Mesenchymal stem cell (in vitro differentiated cells and primary cell): ENCODE measurements around the gene RPF1.

Experiments used
- DNase-seq: peaks from one replicate; pipeline ENCODE4 v3.0.0-alpha.2; 2013
- H2AFZ ChIP-seq: one replicate; pipeline ENCODE4 v1.6.1; 2013; ENCODE audit warnings: low read depth, mild to moderate bottlenecking, control low read depth, inconsistent platforms, low read length, moderate library complexity
- H2AK5ac ChIP-seq: 2 replicates; pipeline ENCODE4 v1.6.1; 2013; ENCODE audit warnings: low read length, moderate library complexity, mild to moderate bottlenecking, inconsistent platforms; ENCODE audit not compliant: severe bottlenecking
- H2BK120ac ChIP-seq: one replicate; pipeline ENCODE4 v1.6.1; 2013; ENCODE audit warnings: low read depth, mild to moderate bottlenecking, inconsistent platforms, low read length, moderate library complexity
- H2BK12ac ChIP-seq, 2 experiments: one replicate each; pipeline ENCODE4 v1.6.1; 2013; ENCODE audit warnings: inconsistent platforms in 2 of 2, low read length in 2 of 2, mild to moderate bottlenecking in 2 of 2, moderate library complexity in 2 of 2, control low read depth in 1 of 2
- H2BK15ac ChIP-seq: one replicate; pipeline ENCODE4 v1.6.1; 2013; ENCODE audit warnings: mild to moderate bottlenecking, low read depth, inconsistent platforms; ENCODE audit not compliant: poor library complexity, severe bottlenecking
- H2BK5ac ChIP-seq: 2 replicates; pipeline ENCODE4 v1.6.1; 2013; ENCODE audit warnings: low read depth, mild to moderate bottlenecking, low read length, control low read depth, inconsistent platforms; ENCODE audit not compliant: poor library complexity, severe bottlenecking
- H3K14ac ChIP-seq, 2 experiments: one replicate each; pipeline ENCODE4 v1.6.1; 2013; ENCODE audit warnings: inconsistent platforms in 2 of 2, low read length in 2 of 2, control low read depth in 1 of 2, mild to moderate bottlenecking in 1 of 2, moderate library complexity in 1 of 2
- H3K18ac ChIP-seq, 2 experiments: one replicate each; pipeline ENCODE4 v1.6.1; 2013; ENCODE audit warnings: inconsistent platforms in 2 of 2, low read length in 2 of 2, control low read depth in 1 of 2, low read depth in 1 of 2, mild to moderate bottlenecking in 1 of 2
- H3K23ac ChIP-seq, 2 experiments: one replicate each; pipeline ENCODE4 v1.6.1; 2013; ENCODE audit warnings: inconsistent platforms in 2 of 2, low read length in 2 of 2, mild to moderate bottlenecking in 2 of 2, moderate library complexity in 2 of 2, control low read depth in 1 of 2
- H3K27ac ChIP-seq: 2 replicates; pipeline ENCODE4 v1.5.1; 2013; ENCODE audit warnings: mild to moderate bottlenecking, moderate library complexity, low read length, control low read depth, inconsistent platforms; ENCODE audit not compliant: poor library complexity, severe bottlenecking
- H3K27me3 ChIP-seq, 2 experiments: 2 replicates each; pipeline versions ENCODE4 v1.6.1 to v1.7.0; 2013; ENCODE audit warnings: low read length in 2 of 2, mild to moderate bottlenecking in 2 of 2, moderate library complexity in 2 of 2, control low read depth in 1 of 2, inconsistent platforms in 1 of 2; ENCODE audit not compliant: control insufficient read depth in 1 of 2, insufficient read depth in 1 of 2
- H3K36me3 ChIP-seq, 2 experiments: 2 replicates each; pipeline versions ENCODE4 v1.6.1 to v1.7.0; 2013; ENCODE audit warnings: low read length in 2 of 2, control low read depth in 1 of 2, inconsistent platforms in 1 of 2, low read depth in 1 of 2, mild to moderate bottlenecking in 1 of 2; ENCODE audit not compliant: insufficient read depth in 2 of 2, control insufficient read depth in 1 of 2
- H3K4ac ChIP-seq, 2 experiments: one replicate each; pipeline ENCODE4 v1.6.1; 2013; ENCODE audit warnings: inconsistent platforms in 2 of 2, low read length in 2 of 2, mild to moderate bottlenecking in 2 of 2, moderate library complexity in 2 of 2, control low read depth in 1 of 2, low read depth in 1 of 2
- H3K4me1 ChIP-seq: 2 replicates; pipeline ENCODE4 v1.6.1; 2013; ENCODE audit warnings: low read depth, low read length, control low read depth; ENCODE audit not compliant: control insufficient read depth, insufficient read depth
- H3K4me2 ChIP-seq: 2 replicates; pipeline ENCODE4 v1.6.1; 2013; ENCODE audit warnings: low read length, mild to moderate bottlenecking, inconsistent platforms; ENCODE audit not compliant: poor library complexity, severe bottlenecking
- H3K4me3 ChIP-seq, 2 experiments: 2 replicates each; pipeline versions ENCODE4 v1.5.1 to v1.7.0; 2013; ENCODE audit warnings: low read length in 2 of 2, mild to moderate bottlenecking in 2 of 2, control low read depth in 1 of 2, low read depth in 1 of 2; ENCODE audit not compliant: insufficient read depth in 1 of 2
- H3K79me1 ChIP-seq: replicated peaks from 2 replicates; pipeline ENCODE4 v1.6.1; 2013; ENCODE audit warnings: mild to moderate bottlenecking, control low read depth, low read length, inconsistent platforms; ENCODE audit not compliant: poor library complexity, severe bottlenecking
- H3K9ac ChIP-seq: 2 replicates; pipeline ENCODE4 v1.7.0; 2013; ENCODE audit warnings: mild to moderate bottlenecking, low read length, moderate library complexity
- H3K9me3 ChIP-seq: 2 replicates; pipeline ENCODE4 v1.7.0; 2013; ENCODE audit warnings: mild to moderate bottlenecking, low read length; ENCODE audit not compliant: control insufficient read depth
- H4K8ac ChIP-seq: one replicate; pipeline ENCODE4 v1.6.1; 2013; ENCODE audit warnings: inconsistent platforms, mild to moderate bottlenecking, low read length, moderate library complexity
- H4K91ac ChIP-seq: one replicate; pipeline ENCODE4 v1.6.1; 2013; ENCODE audit warnings: mild to moderate bottlenecking, low read length, inconsistent platforms
- WGBS: methylation state at CpG from one replicate; pipeline ENCODE4 v1.1.7; 2013; ENCODE audit warnings: mixed read lengths; 5-methylcytosine and 5-hydroxymethylcytosine counted together

RPF1 gene

GRCh38 chr1:84434081-84434769, 44.8 kb upstream of the RPF1 start:
- Histone ChIP-seq H3K4ac (no peak overlapping the region), H3K79me1 (no peaks in the 10 kb centered on the region), H3K36me3 (no peaks in the 10 kb centered on the region), H3K23ac (no peak overlapping the region), H3K9me3 (no peaks in the 10 kb centered on the region), H2BK12ac (no peak overlapping the region), H2AK5ac (no peak overlapping the region), H2BK5ac (no peak overlapping the region), H3K4me3 (no peak overlapping the region), H2BK15ac (no peak overlapping the region), H3K14ac (no peak overlapping the region), H4K8ac (no peak overlapping the region), H3K9ac (peak overlapping the region; percentile 49), H3K18ac (no peak overlapping the region), H2BK120ac (no peak overlapping the region), H3K4me2 (no peak overlapping the region), H3K27ac (peak overlapping the region; percentile 34), H3K4me1 (peaks cover 5% of the 10 kb centered on the region), H3K27me3 (no peaks in the 10 kb centered on the region), H4K91ac (no peak overlapping the region), H2AFZ (no peak overlapping the region)
- WGBS: 61% methylated on average over 6 of the region's 6 CpGs
- DNase-seq: no peak

GRCh38 chr1:84434801-84435549, 44.1 kb upstream of the RPF1 start:
- Histone ChIP-seq H2BK5ac (no peak overlapping the region), H2BK120ac (no peak overlapping the region), H4K8ac (no peak overlapping the region), H3K4me3 (peak overlapping the region in 1 of 2 experiments; percentile 52), H3K9me3 (no peaks in the 10 kb centered on the region), H4K91ac (no peak overlapping the region), H3K23ac (no peak overlapping the region), H3K4me2 (no peak overlapping the region), H3K27ac (peak overlapping the region; percentile 34), H3K4ac (no peak overlapping the region), H3K18ac (no peak overlapping the region), H2BK12ac (peak overlapping the region in 1 of 2 experiments; percentile 42), H3K79me1 (no peaks in the 10 kb centered on the region), H3K9ac (peak overlapping the region; percentile 49), H3K36me3 (no peaks in the 10 kb centered on the region), H3K27me3 (no peaks in the 10 kb centered on the region), H2AK5ac (no peak overlapping the region), H2AFZ (no peak overlapping the region), H3K4me1 (peaks cover 5% of the 10 kb centered on the region), H2BK15ac (no peak overlapping the region), H3K14ac (no peak overlapping the region)
- 34% methylated on average over 4 of the region's 4 CpGs for WGBS
- DNase-seq: peak; percentile 27

GRCh38 chr1:84436876-84437655, 42.0 kb upstream of the RPF1 start:
- no peak overlapping the region for H3K27ac ChIP-seq
- H3K9me3 ChIP-seq: no peaks in the 10 kb centered on the region
- 85% methylated on average over 2 of the region's 5 CpGs for WGBS
- no peaks in the 10 kb centered on the region for H3K79me1 ChIP-seq
- H2BK5ac ChIP-seq: no peak overlapping the region
- no peak overlapping the region for H3K9ac ChIP-seq
- peaks cover 5% of the 10 kb centered on the region for H3K4me1 ChIP-seq
- H3K18ac ChIP-seq: peak overlapping the region in 1 of 2 experiments; percentile 17
- H2BK12ac ChIP-seq: no peak overlapping the region
- no peak overlapping the region for H2BK120ac ChIP-seq
- H3K4me3 ChIP-seq: no peak overlapping the region
- no peak overlapping the region for H4K91ac ChIP-seq
- no peak overlapping the region for H3K4me2 ChIP-seq
- H2AFZ ChIP-seq: no peak overlapping the region
- H3K36me3 ChIP-seq: no peaks in the 10 kb centered on the region
- H3K14ac ChIP-seq: no peak overlapping the region
- no peak overlapping the region for H2BK15ac ChIP-seq
- H3K4ac ChIP-seq: no peak overlapping the region
- H4K8ac ChIP-seq: peak overlapping the region; percentile 19
- DNase-seq: no peak
- no peak overlapping the region for H3K23ac ChIP-seq
- H3K27me3 ChIP-seq: no peaks in the 10 kb centered on the region
- H2AK5ac ChIP-seq: no peak overlapping the region

GRCh38 chr1:84442256-84442655, 36.8 kb upstream of the RPF1 start:
- Histone ChIP-seq H3K79me1 (no peaks in the 10 kb centered on the region), H2BK12ac (no peak overlapping the region), H3K4me3 (no peak overlapping the region), H4K8ac (no peak overlapping the region), H3K4ac (no peak overlapping the region), H3K9me3 (no peaks in the 10 kb centered on the region), H3K14ac (no peak overlapping the region), H3K27ac (no peak overlapping the region), H3K23ac (no peak overlapping the region), H2AK5ac (no peak overlapping the region), H3K4me1 (no peaks in the 10 kb centered on the region), H3K36me3 (no peaks in the 10 kb centered on the region), H3K9ac (peak overlapping the region; percentile 4), H2AFZ (no peak overlapping the region), H2BK120ac (no peak overlapping the region), H3K4me2 (no peak overlapping the region), H4K91ac (no peak overlapping the region), H3K18ac (no peak overlapping the region), H2BK15ac (no peak overlapping the region), H3K27me3 (no peaks in the 10 kb centered on the region), H2BK5ac (no peak overlapping the region)
- WGBS: 14% methylated on average over 2 of the region's 2 CpGs
- peak; percentile 85 for DNase-seq
